ENCODE measurements around the gene PHACTR1. TPM values are rescaled to one million over a fixed set of nuclear protein-coding genes. Genes with fewer than 3 reads are reported as not detected.

PHACTR1 gene
- total RNA-seq, 1 donor from 2014 or later: 72.8 TPM

GRCh38 chr6:12923644-12924235 is 207.2 kb downstream of the PHACTR1 start:
- no peak overlapping the region for H3K27ac ChIP-seq
- no peaks in the 10 kb centered on the region for H3K9me3 ChIP-seq
- no peaks in the 10 kb centered on the region for H3K36me3 ChIP-seq
- no peak for TF ChIP-seq CTCF (IDR thresholded peaks at IDR 0.05)
- H3K4me1 ChIP-seq: no peaks in the 10 kb centered on the region
- ATAC-seq (no peak), DNase-seq (no peak)
- intact Hi-C loops (cut with DNase I): no loop called here
- H3K27me3 ChIP-seq: no peaks in the 10 kb centered on the region
- H3K4me3 ChIP-seq: no peak overlapping the region

GRCh38 chr6:12924911-12925310 is 208.3 kb downstream of the PHACTR1 start:
- no peaks in the 10 kb centered on the region for H3K27me3 ChIP-seq
- no peak for TF ChIP-seq CTCF (IDR thresholded peaks at IDR 0.05)
- no peaks in the 10 kb centered on the region for H3K4me1 ChIP-seq
- H3K4me3 ChIP-seq: no peak overlapping the region
- no peaks in the 10 kb centered on the region for H3K9me3 ChIP-seq
- no peaks in the 10 kb centered on the region for H3K36me3 ChIP-seq
- intact Hi-C loops (cut with DNase I): no loop called here
- no peak for ATAC-seq
- DNase-seq: no peak
- H3K27ac ChIP-seq: no peak overlapping the region

GRCh38 chr6:12927746-12928145 is 211.2 kb downstream of the PHACTR1 start:
- H3K36me3 ChIP-seq: no peaks in the 10 kb centered on the region
- no peaks in the 10 kb centered on the region for H3K4me1 ChIP-seq
- intact Hi-C loops (cut with DNase I): no loop called here
- TF ChIP-seq CTCF (IDR thresholded peaks at IDR 0.05): no peak
- no peak overlapping the region for H3K27ac ChIP-seq
- no peak for DNase-seq
- no peak overlapping the region for H3K4me3 ChIP-seq
- H3K9me3 ChIP-seq: no peaks in the 10 kb centered on the region
- no peak for ATAC-seq
- no peaks in the 10 kb centered on the region for H3K27me3 ChIP-seq

GRCh38 chr6:12929678-12930077 is 213.1 kb downstream of the PHACTR1 start:
- H3K27ac ChIP-seq: no peak overlapping the region
- no peaks in the 10 kb centered on the region for H3K27me3 ChIP-seq
- no peaks in the 10 kb centered on the region for H3K9me3 ChIP-seq
- ATAC-seq (no peak), DNase-seq (no peak)
- H3K4me1 ChIP-seq: no peaks in the 10 kb centered on the region
- no peak for TF ChIP-seq CTCF (IDR thresholded peaks at IDR 0.05)
- no peaks in the 10 kb centered on the region for H3K36me3 ChIP-seq
- intact Hi-C loops (cut with DNase I): no loop called here
- H3K4me3 ChIP-seq: no peak overlapping the region

GRCh38 chr6:12931639-12932038 is 215.1 kb downstream of the PHACTR1 start:
- H3K27ac ChIP-seq: no peak overlapping the region
- no peak for TF ChIP-seq CTCF (IDR thresholded peaks at IDR 0.05)
- H3K27me3 ChIP-seq: no peaks in the 10 kb centered on the region
- no peaks in the 10 kb centered on the region for H3K4me1 ChIP-seq
- no peak for DNase-seq
- no peaks in the 10 kb centered on the region for H3K36me3 ChIP-seq
- H3K9me3 ChIP-seq: no peaks in the 10 kb centered on the region
- intact Hi-C loops (cut with DNase I): no loop called here
- no peak for ATAC-seq
- no peak overlapping the region for H3K4me3 ChIP-seq

GRCh38 chr6:12935637-12936036 is 219.1 kb downstream of the PHACTR1 start:
- ATAC-seq (no peak), DNase-seq (no peak)
- H3K27me3 ChIP-seq: no peaks in the 10 kb centered on the region
- no peak overlapping the region for H3K27ac ChIP-seq
- H3K4me3 ChIP-seq: no peak overlapping the region
- no peak for TF ChIP-seq CTCF (IDR thresholded peaks at IDR 0.05)
- intact Hi-C loops (cut with DNase I): no loop called here
- H3K4me1 ChIP-seq: no peaks in the 10 kb centered on the region
- H3K9me3 ChIP-seq: no peaks in the 10 kb centered on the region
- H3K36me3 ChIP-seq: no peaks in the 10 kb centered on the region

Data from upper lobe of right lung (tissue), 1 donor.